Small intestine (tissue), 7 donors: ENCODE results near the gene COL23A1. TPM values are rescaled to one million over a fixed set of nuclear protein-coding genes. Genes with fewer than 3 reads are reported as not detected.
"Not testable (repeated sequence)": the region's sequence is repeated elsewhere in the genome, so short reads cannot be mapped to it uniquely, and the experiment has no call there.

Experiments used
- DNase-seq, 2 donors: peaks; one replicate each; pipeline versions ENCODE4 v3.0.0 to v3.0.0-alpha.2; 2013
- FAIRE-seq: peaks from 2 replicates; lab custom pipeline; 2012; peaks lifted over from hg19 to GRCh38; lab: Jason Lieb, UNC
- H3K27ac ChIP-seq, 3 donors: one replicate each; pipeline ENCODE4 v1.5.1; 2013; ENCODE audit warnings: low read length in 2 of 3, mild to moderate bottlenecking in 2 of 3, control low read depth in 1 of 3, inconsistent platforms in 1 of 3, low read depth in 1 of 3, moderate library complexity in 1 of 3
- H3K27me3 ChIP-seq, 3 donors: one replicate each; pipeline ENCODE4 v1.6.1; 2013; ENCODE audit warnings: low read length in 3 of 3, inconsistent platforms in 1 of 3; ENCODE audit not compliant: control insufficient read depth in 3 of 3, insufficient read depth in 3 of 3
- H3K36me3 ChIP-seq, 3 donors: one replicate each; pipeline ENCODE4 v1.6.1; 2013; ENCODE audit warnings: low read length in 3 of 3, inconsistent platforms in 1 of 3, low read depth in 1 of 3, mild to moderate bottlenecking in 1 of 3, moderate library complexity in 1 of 3; ENCODE audit not compliant: control insufficient read depth in 3 of 3, insufficient read depth in 2 of 3
- H3K4me1 ChIP-seq, 3 donors: one replicate each; pipeline ENCODE4 v1.6.1; 2013; ENCODE audit warnings: low read length in 2 of 3, inconsistent platforms in 1 of 3, low read depth in 1 of 3, mild to moderate bottlenecking in 1 of 3, moderate library complexity in 1 of 3; ENCODE audit not compliant: control insufficient read depth in 3 of 3, insufficient read depth in 2 of 3
- H3K4me3 ChIP-seq, 3 donors: one replicate each; pipeline ENCODE4 v1.5.1; 2013; ENCODE audit warnings: low read length in 3 of 3, control low read depth in 1 of 3, inconsistent platforms in 1 of 3, low read depth in 1 of 3, mild to moderate bottlenecking in 1 of 3, moderate library complexity in 1 of 3
- H3K9me3 ChIP-seq, 2 donors: one replicate each; pipeline ENCODE4 v1.6.1; 2013; ENCODE audit warnings: low read depth in 1 of 2, low read length in 1 of 2; ENCODE audit not compliant: control insufficient read depth in 2 of 2, insufficient read depth in 1 of 2
- WGBS, 3 donors: extraction: QIAGEN DNeasy Blood & Tissue Kit; methylation state at CpG; one replicate each; pipeline ENCODE4 v1.1.7; 2013; 5-methylcytosine and 5-hydroxymethylcytosine counted together
- polyA plus RNA-seq, 4 donors: library from polyadenylated mRNA; stranded (reverse) in 3 of 4; unstranded in 1 of 4; fragments of 200-250 nt in 3 of 4; fragments of 120-200 nt in 1 of 4; gene quantifications; one replicate each; pipeline versions ENCODE4 v1.2.1 to v1.2.3, GENCODE V29; 2013
- donor health status: healthy with polysubstance abuse.
- donor health status: control.
- donor health status: control.
- donor health status: Bipolar disorder and iron deficiency.
- donor health status: healthy.

COL23A1 gene
- polyA plus RNA-seq, 4 donors: 1.4 to 3.2 (median 1.6) TPM; not detected in 1

- H3K27me3 ChIP-seq: no peaks in the 10 kb centered on the region
- DNase-seq (no peak), FAIRE-seq (no peak)
- H3K9me3 ChIP-seq: no peaks in the 10 kb centered on the region
- no peaks in the 10 kb centered on the region for H3K36me3 ChIP-seq
- 83 to 86% (median 85%) methylated on average over 21 of the region's 21 CpGs for WGBS, 3 donors
- H3K4me1 ChIP-seq: no peaks in the 10 kb centered on the region
- no peak overlapping the region for H3K4me3 ChIP-seq
- H3K27ac ChIP-seq: no peak overlapping the region
Measured at GRCh38 chr5:178377583-178378270, 212.5 kb downstream of the COL23A1 start.

GRCh38 chr5:178376921-178377582 lies 213.1 kb downstream of the COL23A1 start:
- no peaks in the 10 kb centered on the region for H3K4me1 ChIP-seq
- 65 to 73% (median 73%) methylated on average over 19 of the region's 19 CpGs for WGBS, 3 donors
- no peaks in the 10 kb centered on the region for H3K27me3 ChIP-seq
- H3K9me3 ChIP-seq: no peaks in the 10 kb centered on the region
- no peak overlapping the region for H3K27ac ChIP-seq
- H3K4me3 ChIP-seq: no peak overlapping the region
- DNase-seq (no peak), FAIRE-seq (no peak)
- no peaks in the 10 kb centered on the region for H3K36me3 ChIP-seq

- H3K4me3 ChIP-seq: no peak overlapping the region
- no peaks in the 10 kb centered on the region for H3K36me3 ChIP-seq
- WGBS, 3 donors: 89 to 96% (median 91%) methylated on average over 13 of the region's 13 CpGs
- no peak overlapping the region for H3K27ac ChIP-seq
- H3K9me3 ChIP-seq: peaks cover 0 to 2% of the 10 kb centered on the region in 2 donors
- FAIRE-seq: no peak
- no peak for DNase-seq
- H3K27me3 ChIP-seq: no peaks in the 10 kb centered on the region
- no peaks in the 10 kb centered on the region for H3K4me1 ChIP-seq
Measured at GRCh38 chr5:178375348-178375747, 214.8 kb downstream of the COL23A1 start.

- no peaks in the 10 kb centered on the region for H3K36me3 ChIP-seq
- peaks cover 0 to 6% of the 10 kb centered on the region in 2 donors for H3K9me3 ChIP-seq
- FAIRE-seq: no peak
- no peak overlapping the region for H3K4me3 ChIP-seq
- no peak overlapping the region for H3K27ac ChIP-seq
- DNase-seq: no peak
- WGBS, 3 donors: 73 to 85% (median 78%) methylated on average over 16 of the region's 16 CpGs
- H3K4me1 ChIP-seq: no peaks in the 10 kb centered on the region
- no peaks in the 10 kb centered on the region for H3K27me3 ChIP-seq
Measured at GRCh38 chr5:178373711-178374110, 216.5 kb downstream of the COL23A1 start.

GRCh38 chr5:178372142-178372571 lies 218.0 kb downstream of the COL23A1 start:
- no peak for FAIRE-seq
- peak overlapping the region in 1 of 3 donors; percentile 23 for H3K27ac ChIP-seq
- H3K9me3 ChIP-seq: peaks cover 0 to 6% of the 10 kb centered on the region in 2 donors
- no peaks in the 10 kb centered on the region for H3K4me1 ChIP-seq
- no peak for DNase-seq
- H3K4me3 ChIP-seq: no peak overlapping the region
- no peaks in the 10 kb centered on the region for H3K27me3 ChIP-seq
- H3K36me3 ChIP-seq: no peaks in the 10 kb centered on the region
- 52 to 80% (median 71%) methylated on average over 15 to 17 of the region's 17 CpGs for WGBS, 3 donors

- peaks cover 0 to 6% of the 10 kb centered on the region in 2 donors for H3K9me3 ChIP-seq
- H3K27me3 ChIP-seq: no peaks in the 10 kb centered on the region
- WGBS, 3 donors: 60 to 72% (median 70%) methylated on average over 24 of the region's 24 CpGs
- no peak overlapping the region for H3K4me3 ChIP-seq
- no peak for FAIRE-seq
- H3K4me1 ChIP-seq: no peaks in the 10 kb centered on the region
- no peaks in the 10 kb centered on the region for H3K36me3 ChIP-seq
- H3K27ac ChIP-seq: peak overlapping the region in 1 of 3 donors; percentile 23
- no peak for DNase-seq
Measured at GRCh38 chr5:178371362-178372111, 218.7 kb downstream of the COL23A1 start.

GRCh38 chr5:178370102-178370501 lies 220.1 kb downstream of the COL23A1 start:
- FAIRE-seq (no peak), DNase-seq (no peak)
- Histone ChIP-seq H3K27ac (no peak overlapping the region), H3K9me3 (peaks cover 0 to 6% of the 10 kb centered on the region in 2 donors), H3K4me1 (no peaks in the 10 kb centered on the region), H3K27me3 (no peaks in the 10 kb centered on the region), H3K36me3 (no peaks in the 10 kb centered on the region), H3K4me3 (no peak overlapping the region)
- 69 to 81% (median 77%) methylated on average over 4 of the region's 4 CpGs for WGBS, 3 donors

- 76 to 91% (median 82%) methylated on average over 3 of the region's 3 CpGs for WGBS, 3 donors
- not testable (repeated sequence) for FAIRE-seq, H3K27me3 ChIP-seq, H3K36me3 ChIP-seq, H3K9me3 ChIP-seq, H3K4me1 ChIP-seq, H3K4me3 ChIP-seq, H3K27ac ChIP-seq, DNase-seq
Measured at GRCh38 chr5:178369469-178369868, 220.7 kb downstream of the COL23A1 start.
